Fibroblast of lung (primary cell): ENCODE data around the gene FAM118A. TPM values are rescaled to one million over a fixed set of nuclear protein-coding genes. Genes with fewer than 3 reads are reported as not detected.

ENCODE experiments used
- DNase-seq, 2 donors: peaks; one replicate each; pipeline versions ENCODE4 v3.0.0 to v3.0.0-alpha.2; 2010; ENCODE audit warnings: low read depth in 2 of 2
- H2AFZ ChIP-seq: 2 replicates; pipeline ENCODE4 v1.5.1; 2012; ENCODE audit warnings: low read length, control low read depth, inconsistent platforms
- H3K27ac ChIP-seq: 2 replicates; pipeline ENCODE4 v1.5.1; 2011; ENCODE audit warnings: low read length, control low read depth; ENCODE audit not compliant: insufficient read depth
- H3K27me3 ChIP-seq: 2 replicates; pipeline ENCODE4 v1.5.1; 2011; ENCODE audit warnings: mild to moderate bottlenecking, low read length; ENCODE audit not compliant: control insufficient read depth, insufficient read depth
- H3K36me3 ChIP-seq: 2 replicates; pipeline ENCODE4 v1.5.1; 2011; ENCODE audit warnings: low read length; ENCODE audit not compliant: control insufficient read depth, insufficient read depth
- H3K4me1 ChIP-seq: 2 replicates; pipeline ENCODE4 v1.5.1; 2011; ENCODE audit warnings: low read length; ENCODE audit not compliant: control insufficient read depth, insufficient read depth; ENCODE audit errors: extremely low read depth
- H3K4me2 ChIP-seq: 2 replicates; pipeline ENCODE4 v1.5.1; 2011; ENCODE audit warnings: low read length, control low read depth; ENCODE audit not compliant: insufficient read depth; ENCODE audit errors: extremely low read depth
- H3K4me3 ChIP-seq, 4 experiments: fragments of 200-600 bp in 1 of 4; sonication (generic) in 1 of 4; replicated peaks in 1 of 4; 2 replicates each; pipeline ENCODE4 v1.5.1; 2011 to 2016; ENCODE audit warnings: low read length in 4 of 4, low read depth in 3 of 4, mild to moderate bottlenecking in 3 of 4, control low read depth in 2 of 4, inconsistent platforms in 1 of 4, mixed read lengths in 1 of 4; ENCODE audit not compliant: insufficient read depth in 1 of 4; ENCODE audit errors: control extremely low read depth in 1 of 4
- H3K79me2 ChIP-seq: 2 replicates; pipeline ENCODE4 v1.5.1; 2012; ENCODE audit warnings: mild to moderate bottlenecking, low read length, inconsistent platforms; ENCODE audit not compliant: control insufficient read depth, insufficient read depth
- H3K9ac ChIP-seq: 2 replicates; pipeline ENCODE4 v1.5.1; 2011; ENCODE audit warnings: mild to moderate bottlenecking, low read length, control low read depth; ENCODE audit not compliant: insufficient read depth
- H3K9me3 ChIP-seq: 2 replicates; pipeline ENCODE4 v1.5.1; 2012; ENCODE audit warnings: low read depth, low read length; ENCODE audit not compliant: control insufficient read depth, insufficient read depth
- H4K20me1 ChIP-seq: 2 replicates; pipeline ENCODE4 v1.5.1; 2011; ENCODE audit warnings: low read length; ENCODE audit not compliant: control insufficient read depth, insufficient read depth; ENCODE audit errors: extremely low read depth
- CTCF ChIP-seq, 2 donors: IDR thresholded peaks in 1 of 2; conservative IDR thresholded peaks in 1 of 2; 1 replicate in 1 of 2; 2 replicates in 1 of 2; pipeline ENCODE4 v1.5.1; 2011 to 2012; ENCODE audit warnings: low read length in 2 of 2, control low read depth in 1 of 2, inconsistent platforms in 1 of 2, low read depth in 1 of 2, mild to moderate bottlenecking in 1 of 2
- EZH2 ChIP-seq: IDR thresholded peaks from 2 replicates; pipeline ENCODE4 v1.5.1; 2012; ENCODE audit warnings: low read length, control low read depth, mild to moderate bottlenecking; ENCODE audit errors: missing control alignments
- polyA plus RNA-seq, 2 donors: library from polyadenylated mRNA; depleted of rRNA in 1 of 2; stranded (reverse) in 1 of 2; unstranded in 1 of 2; fragments of >200 nt; gene quantifications; 2 replicates each; pipeline ENCODE4 v1.2.1, GENCODE V29; 2011 to 2012; ENCODE audit warnings: missing spikeins in 1 of 2
- total RNA-seq: library from RNA; depleted of rRNA; stranded (reverse); fragments of >200 nt; gene quantifications from 2 replicates; pipeline ENCODE4 v1.2.1, GENCODE V29; 2014

Gene FAM118A
- total and polyA plus RNA-seq, 2 donors (not counting 1 experiment from before 2014, with no cell fraction given): 16.5 to 18.0 TPM

DNA sequence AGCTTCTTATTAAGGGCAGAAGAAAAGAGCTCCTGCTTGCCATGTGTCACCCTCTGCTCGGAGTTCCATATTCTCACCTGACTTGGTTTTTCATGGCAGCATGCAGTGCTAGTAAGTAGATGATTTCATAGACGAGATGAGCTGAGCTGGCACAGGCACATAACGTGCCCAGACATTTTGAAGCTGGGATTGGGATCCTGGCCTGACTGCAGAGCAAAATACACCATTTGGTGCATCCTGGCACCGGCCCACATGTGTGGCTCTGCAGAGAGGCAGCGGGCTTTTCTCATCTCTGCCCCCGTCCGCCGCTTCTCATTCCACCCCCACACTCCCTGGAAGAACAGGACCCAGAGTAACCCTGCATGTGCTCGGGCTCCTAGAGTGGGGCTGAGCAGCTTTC, 24.8 kb downstream of the FAM118A start:
- H3K9ac ChIP-seq: no peak overlapping the region
- no peaks in the 10 kb centered on the region for H3K9me3 ChIP-seq
- H3K27ac ChIP-seq: no peak overlapping the region
- no peak overlapping the region for H2AFZ ChIP-seq
- no peaks in the 10 kb centered on the region for H3K27me3 ChIP-seq
- no peaks in the 10 kb centered on the region for H4K20me1 ChIP-seq
- no peak overlapping the region for H3K4me2 ChIP-seq
- H3K4me1 ChIP-seq: no peaks in the 10 kb centered on the region
- H3K36me3 ChIP-seq: peaks cover 8% of the 10 kb centered on the region
- no peaks in the 10 kb centered on the region for H3K79me2 ChIP-seq
- no peak overlapping the region for H3K4me3 ChIP-seq
- no peak for DNase-seq
- TF ChIP-seq CTCF (conservative IDR thresholded peaks at IDR 0.05 in 1 of 2, IDR thresholded peaks at IDR 0.05 in 1 of 2; ENCODE audit: low read depth in 1 of 2, low read length in 2 of 2): no peak
- TF ChIP-seq EZH2: no peak

DNA sequence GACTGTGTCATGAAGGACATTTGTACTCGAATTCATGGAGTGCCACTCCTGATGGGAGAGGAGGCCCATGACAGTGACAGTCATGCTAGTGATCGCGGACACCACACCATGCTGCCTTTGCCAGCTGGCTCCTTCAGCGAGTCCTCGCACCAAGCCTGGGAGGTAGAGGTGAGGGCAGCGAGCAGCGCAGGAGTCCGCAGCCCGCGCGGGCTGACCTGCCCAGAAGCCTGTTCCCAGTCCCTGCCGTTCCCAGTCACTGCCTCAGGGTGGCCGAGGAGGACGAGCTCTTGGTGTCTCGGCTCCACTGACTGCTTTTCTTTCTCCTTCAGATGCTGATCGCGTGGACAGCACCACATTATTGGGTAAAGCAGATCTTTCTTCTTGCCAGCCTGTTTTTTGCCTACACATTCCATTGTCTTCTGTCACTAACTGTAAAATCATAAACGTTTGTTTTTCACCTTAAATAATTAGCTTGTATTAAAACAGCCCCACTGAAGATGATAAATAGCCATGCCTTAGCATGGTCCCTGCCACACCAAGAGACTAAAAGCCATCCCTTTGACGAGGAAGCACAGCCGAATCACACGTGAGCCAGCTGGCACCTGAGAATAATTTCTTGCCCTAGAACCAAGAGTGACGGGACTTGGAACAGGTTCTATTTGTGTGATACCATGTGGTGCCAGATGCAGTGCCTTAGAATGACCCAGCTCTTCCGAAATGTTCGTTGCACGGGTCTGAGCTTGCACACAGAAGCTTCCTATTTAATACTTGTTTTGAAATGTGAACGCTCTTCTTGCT, 25.5 kb downstream of the FAM118A start:
- no peaks in the 10 kb centered on the region for H3K9me3 ChIP-seq
- H4K20me1 ChIP-seq: no peaks in the 10 kb centered on the region
- no peak overlapping the region for H3K4me2 ChIP-seq
- no peak overlapping the region for H3K4me3 ChIP-seq
- no peaks in the 10 kb centered on the region for H3K27me3 ChIP-seq
- no peaks in the 10 kb centered on the region for H3K4me1 ChIP-seq
- H2AFZ ChIP-seq: no peak overlapping the region
- peaks cover 8% of the 10 kb centered on the region for H3K36me3 ChIP-seq
- H3K79me2 ChIP-seq: no peaks in the 10 kb centered on the region
- no peak overlapping the region for H3K27ac ChIP-seq
- no peak for DNase-seq
- no peak overlapping the region for H3K9ac ChIP-seq
- peak in 1 of 2 donors; percentile 23 for TF ChIP-seq CTCF (conservative IDR thresholded peaks at IDR 0.05 in 1 of 2, IDR thresholded peaks at IDR 0.05 in 1 of 2; ENCODE audit: low read depth in 1 of 2, low read length in 2 of 2)
- TF ChIP-seq EZH2: no peak

DNA sequence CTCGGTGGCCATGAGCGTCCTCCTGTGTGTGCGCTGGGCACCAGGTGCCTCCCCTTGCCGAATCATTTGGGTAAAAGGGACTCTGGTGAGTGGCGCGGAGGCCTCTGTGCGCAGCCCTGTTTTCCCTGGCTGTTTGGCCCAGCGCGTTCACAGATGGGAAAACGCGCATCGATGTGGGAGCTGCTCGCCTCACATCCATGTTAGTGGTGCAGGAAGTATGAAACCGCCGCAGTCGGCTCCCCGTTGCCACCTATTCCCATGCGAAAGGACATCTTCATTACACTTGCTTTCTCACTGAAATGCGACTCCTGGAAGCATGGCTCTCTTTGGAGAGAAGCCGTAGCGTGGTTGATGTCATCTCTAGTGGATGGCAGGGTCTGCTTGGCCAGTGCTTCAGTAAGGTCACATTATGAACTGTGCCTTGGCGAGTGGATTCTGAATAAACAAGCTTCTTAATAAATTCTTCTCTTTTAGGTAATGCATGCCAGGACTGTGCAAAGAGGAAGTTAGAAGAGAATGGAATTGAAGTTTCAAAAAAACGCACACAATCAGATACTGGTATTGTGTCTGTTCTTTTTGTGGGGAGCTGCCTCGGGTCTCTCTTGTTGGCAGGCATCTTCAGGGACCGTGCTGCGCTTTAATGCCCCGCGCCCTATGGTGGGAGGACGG, 26.3 kb downstream of the FAM118A start:
- no peak overlapping the region for H3K4me3 ChIP-seq
- no peaks in the 10 kb centered on the region for H3K4me1 ChIP-seq
- no peak for DNase-seq
- H3K36me3 ChIP-seq: peaks cover 10% of the 10 kb centered on the region
- H2AFZ ChIP-seq: no peak overlapping the region
- TF ChIP-seq EZH2 (no peak), CTCF (conservative IDR thresholded peaks at IDR 0.05 in 1 of 2, IDR thresholded peaks at IDR 0.05 in 1 of 2; ENCODE audit: low read depth in 1 of 2, low read length in 2 of 2) (no peak)
- H3K79me2 ChIP-seq: no peaks in the 10 kb centered on the region
- H3K9ac ChIP-seq: no peak overlapping the region
- H4K20me1 ChIP-seq: no peaks in the 10 kb centered on the region
- no peaks in the 10 kb centered on the region for H3K9me3 ChIP-seq
- no peak overlapping the region for H3K4me2 ChIP-seq
- H3K27me3 ChIP-seq: no peaks in the 10 kb centered on the region
- no peak overlapping the region for H3K27ac ChIP-seq
